NB4 (cell line): ENCODE measurements around the gene P3H3.

ENCODE experiments used
- CTCF ChIP-seq: IDR thresholded peaks from one replicate; pipeline ENCODE4 v1.5.1; 2012; ENCODE audit warnings: low read depth, low read length
- MAX ChIP-seq: IDR thresholded peaks from 2 replicates; pipeline ENCODE4 v1.6.1; 2011; ENCODE audit warnings: low read depth, low read length
- MYC ChIP-seq: IDR thresholded peaks from 2 replicates; pipeline ENCODE4 v1.6.1; 2011; ENCODE audit warnings: low read depth, low read length
- POLR2A ChIP-seq: IDR thresholded peaks from 2 replicates; pipeline ENCODE4 v1.6.1; 2011; ENCODE audit warnings: mild to moderate bottlenecking; ENCODE audit not compliant: insufficient read length; ENCODE audit errors: extremely low read depth

GRCh38 chr12:6784761-6785160 is 43.4 kb upstream of the P3H3 start:
- TF ChIP-seq POLR2A: no peak
- no peak for TF ChIP-seq CTCF
- TF ChIP-seq MAX: no peak
- TF ChIP-seq MYC: no peak
